ENCODE measurements around the gene PCDHA2.

PCDHA2 gene

DNA sequence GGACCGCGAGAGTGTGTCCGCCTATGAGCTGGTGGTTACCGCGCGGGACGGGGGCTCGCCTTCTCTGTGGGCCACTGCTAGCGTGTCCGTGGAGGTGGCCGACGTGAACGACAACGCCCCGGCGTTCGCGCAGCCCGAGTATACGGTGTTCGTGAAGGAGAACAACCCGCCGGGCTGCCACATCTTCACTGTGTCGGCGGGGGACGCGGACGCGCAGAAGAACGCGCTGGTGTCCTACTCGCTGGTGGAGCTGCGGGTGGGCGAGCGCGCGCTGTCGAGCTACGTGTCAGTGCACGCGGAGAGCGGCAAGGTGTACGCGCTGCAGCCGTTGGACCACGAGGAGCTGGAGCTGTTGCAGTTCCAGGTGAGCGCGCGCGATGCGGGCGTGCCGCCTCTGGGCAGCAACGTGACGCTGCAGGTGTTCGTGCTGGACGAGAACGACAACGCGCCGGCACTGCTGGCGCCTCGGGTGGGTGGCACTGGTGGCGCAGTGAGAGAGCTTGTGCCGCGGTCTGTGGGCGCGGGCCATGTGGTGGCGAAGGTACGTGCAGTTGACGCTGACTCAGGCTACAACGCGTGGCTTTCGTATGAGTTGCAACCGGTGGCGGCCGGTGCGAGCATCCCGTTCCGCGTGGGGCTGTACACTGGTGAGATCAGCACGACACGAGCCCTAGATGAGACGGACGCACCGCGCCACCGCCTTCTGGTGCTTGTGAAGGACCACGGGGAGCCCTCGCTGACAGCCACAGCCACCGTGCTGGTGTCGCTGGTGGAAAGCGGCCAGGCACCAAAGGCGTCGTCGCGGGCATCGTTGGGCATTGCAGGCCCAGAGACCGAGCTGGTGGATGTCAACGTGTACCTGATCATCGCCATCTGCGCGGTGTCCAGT, 41.2 kb downstream of the PCDHA2 start:
- H3K4me1 ChIP-seq (ENCODE audit: control insufficient read depth, insufficient read depth, low read length, poor library complexity, severe bottlenecking), result no peaks in the 10 kb centered on the region
- H3K27ac ChIP-seq (ENCODE audit: low read depth, low read length, severe bottlenecking), result no peak overlapping the region
- WGBS, 2 experiments (ENCODE audit: insufficient coverage in 2 of 2), result 96 to 97% methylated on average over 75 to 103 of the region's 103 CpGs
- H3K4me3 ChIP-seq (ENCODE audit: extremely low read depth, insufficient read depth, low read length, poor library complexity, severe bottlenecking), result no peak overlapping the region
- peaks cover 6% of the 10 kb centered on the region for H3K9me3 ChIP-seq (ENCODE audit: control insufficient read depth, low read length)
- H3K36me3 ChIP-seq (ENCODE audit: control insufficient read depth, insufficient read depth, low read length), result no peaks in the 10 kb centered on the region

DNA sequence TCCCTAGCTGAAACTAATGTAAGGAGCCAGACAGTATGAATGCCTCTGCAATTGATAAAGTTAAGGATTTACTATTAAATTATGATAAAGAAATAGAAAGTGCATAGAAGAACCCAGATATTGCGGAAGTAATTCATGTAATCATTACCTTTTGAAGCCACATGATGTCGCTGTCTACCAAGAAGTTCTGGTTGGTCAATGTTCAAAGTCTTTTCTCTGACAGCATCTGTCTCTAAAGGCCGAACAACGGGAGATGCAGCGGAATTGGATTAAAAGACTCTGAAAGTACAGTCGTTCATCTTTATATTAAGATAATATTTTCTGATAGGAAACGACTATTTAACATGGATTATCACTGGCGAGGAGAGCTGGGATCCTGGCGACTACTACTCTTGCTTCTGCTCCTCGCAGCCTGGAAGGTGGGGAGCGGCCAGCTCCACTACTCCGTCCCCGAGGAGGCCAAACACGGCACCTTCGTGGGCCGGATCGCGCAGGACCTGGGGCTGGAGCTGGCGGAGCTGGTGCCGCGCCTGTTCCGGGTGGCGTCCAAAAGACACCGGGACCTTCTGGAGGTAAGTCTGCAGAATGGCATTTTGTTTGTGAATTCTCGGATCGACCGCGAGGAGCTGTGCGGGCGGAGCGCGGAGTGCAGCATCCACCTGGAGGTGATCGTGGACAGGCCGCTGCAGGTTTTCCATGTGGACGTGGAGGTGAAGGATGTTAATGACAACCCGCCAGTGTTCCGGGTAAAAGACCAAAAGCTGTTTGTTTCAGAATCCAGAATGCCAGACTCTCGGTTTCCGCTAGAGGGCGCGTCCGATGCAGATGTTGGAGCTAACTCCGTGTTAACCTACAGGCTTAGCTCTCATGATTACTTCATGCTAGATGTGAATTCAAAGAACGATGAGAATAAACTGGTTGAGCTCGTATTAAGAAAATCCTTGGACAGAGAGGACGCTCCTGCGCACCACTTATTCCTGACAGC, 46.6 kb downstream of the PCDHA2 start, which contains the start of gene PCDHA8:
TSS of gene PCDHA8 (plus strand) at position 210 of the 985 bp plus-strand sequence. CDS start at position 345, 135 bp downstream.
- Histone ChIP-seq H3K27ac (ENCODE audit: low read depth, low read length, severe bottlenecking) (no peak within 1 kb of the TSS), H3K9me3 (ENCODE audit: control insufficient read depth, low read length) (no peaks in the 10 kb centered on the region), H3K4me3 (ENCODE audit: extremely low read depth, insufficient read depth, low read length, poor library complexity, severe bottlenecking) (peak within 1 kb of the TSS; percentile 19), H3K4me1 (ENCODE audit: control insufficient read depth, insufficient read depth, low read length, poor library complexity, severe bottlenecking) (no peaks in the 10 kb centered on the region), H3K36me3 (ENCODE audit: control insufficient read depth, insufficient read depth, low read length) (no peaks in the 10 kb centered on the region)
- WGBS, 2 experiments (ENCODE audit: insufficient coverage in 2 of 2), result 81 to 84% methylated on average over 31 to 34 of the region's 47 CpGs

DNA sequence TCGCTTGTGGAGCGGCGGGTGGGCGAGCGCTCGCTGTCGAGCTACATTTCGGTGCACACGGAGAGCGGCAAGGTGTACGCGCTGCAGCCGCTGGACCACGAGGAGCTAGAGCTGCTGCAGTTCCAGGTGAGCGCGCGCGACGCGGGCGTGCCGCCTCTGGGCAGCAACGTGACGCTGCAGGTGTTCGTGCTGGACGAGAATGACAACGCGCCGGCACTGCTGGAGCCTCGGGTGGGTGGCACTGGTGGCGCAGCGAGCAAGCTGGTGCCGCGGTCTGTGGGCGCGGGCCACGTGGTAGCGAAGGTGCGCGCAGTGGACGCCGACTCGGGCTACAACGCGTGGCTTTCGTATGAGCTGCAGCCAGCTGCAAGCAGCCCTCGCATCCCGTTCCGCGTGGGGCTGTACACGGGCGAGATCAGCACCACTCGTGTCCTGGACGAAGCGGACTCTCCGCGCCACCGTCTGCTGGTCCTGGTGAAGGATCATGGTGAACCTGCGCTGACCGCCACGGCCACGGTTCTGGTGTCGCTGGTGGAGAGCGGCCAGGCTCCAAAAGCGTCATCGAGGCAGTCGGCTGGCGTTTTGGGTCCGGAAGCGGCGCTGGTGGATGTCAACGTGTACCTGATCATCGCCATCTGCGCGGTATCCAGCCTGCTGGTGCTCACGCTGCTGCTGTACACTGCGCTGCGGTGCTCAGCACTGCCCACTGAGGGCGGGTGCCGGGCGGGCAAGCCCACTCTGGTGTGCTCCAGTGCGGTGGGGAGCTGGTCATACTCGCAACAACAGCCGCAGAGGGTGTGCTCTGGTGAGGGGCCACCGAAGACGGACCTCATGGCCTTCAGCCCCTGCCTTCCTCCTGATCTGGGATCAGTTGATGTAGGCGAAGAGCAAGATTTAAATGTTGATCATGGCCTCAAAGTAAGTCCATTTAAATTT, 48.4 kb downstream of the PCDHA2 start:
- no peaks in the 10 kb centered on the region for H3K9me3 ChIP-seq (ENCODE audit: control insufficient read depth, low read length)
- no peaks in the 10 kb centered on the region for H3K4me1 ChIP-seq (ENCODE audit: control insufficient read depth, insufficient read depth, low read length, poor library complexity, severe bottlenecking)
- H3K4me3 ChIP-seq (ENCODE audit: extremely low read depth, insufficient read depth, low read length, poor library complexity, severe bottlenecking), result no peak overlapping the region
- H3K36me3 ChIP-seq (ENCODE audit: control insufficient read depth, insufficient read depth, low read length), result no peaks in the 10 kb centered on the region
- WGBS, 2 experiments (ENCODE audit: insufficient coverage in 2 of 2), result 95 to 96% methylated on average over 78 to 83 of the region's 87 CpGs
- no peak overlapping the region for H3K27ac ChIP-seq (ENCODE audit: low read depth, low read length, severe bottlenecking)

Measured in mesodermal cell (in vitro differentiated cells).